Measurements from ENCODE around the gene PANX2. TPM values are rescaled to one million over a fixed set of nuclear protein-coding genes. Genes with fewer than 3 reads are reported as not detected.

The PANX2 gene
- total RNA-seq, 4 donors from 2014 or later, result 1.4 to 4.3 (median 1.8) TPM

GRCh38 chr22:50148991-50149721 is 21.4 kb upstream of the PANX2 start:
- TF ChIP-seq CTCF (IDR thresholded peaks at IDR 0.05), result no peak
- no peak for TF ChIP-seq POLR2A (IDR thresholded peaks at IDR 0.05)
- intact Hi-C loops (cut with DNase I; ENCODE audit: low total_unique reads), result no loop called here

GRCh38 chr22:50150161-50151129 is 20.1 kb upstream of the PANX2 start:
- TF ChIP-seq CTCF (IDR thresholded peaks at IDR 0.05) (no peak), POLR2A (IDR thresholded peaks at IDR 0.05) (no peak)
- H3K4me3 ChIP-seq (ENCODE audit: low read depth, poor library complexity, severe bottlenecking), result no peak overlapping the region
- WGBS, 2 donors, result 88 to 89% methylated on average over 35 of the region's 35 CpGs
- intact Hi-C loops (cut with DNase I; ENCODE audit: low total_unique reads), result loop anchor here (10.0 kb wide), 1 partner anchor 54 kb away; the partner anchor contains the start of gene SELENOO
- no peak for DNase-seq (ENCODE audit: low spot score in 2 of 2)

More at GRCh38 chr22:50148991-50149721, 21.4 kb upstream of the PANX2 start:
- WGBS, 2 donors, result 29 to 36% methylated on average over 21 to 22 of the region's 22 CpGs
- DNase-seq (ENCODE audit: low spot score in 2 of 2), result no peak
- no peak overlapping the region for H3K4me3 ChIP-seq (ENCODE audit: low read depth, poor library complexity, severe bottlenecking)

- TF ChIP-seq CTCF (IDR thresholded peaks at IDR 0.05) (no peak), POLR2A (IDR thresholded peaks at IDR 0.05) (no peak)
- H3K4me3 ChIP-seq (ENCODE audit: low read depth, poor library complexity, severe bottlenecking), result no peak overlapping the region
- no peak for DNase-seq (ENCODE audit: low spot score in 2 of 2)
- intact Hi-C loops (cut with DNase I; ENCODE audit: low total_unique reads), result loop anchor here (10.0 kb wide), 1 partner anchor 53 kb away; the partner anchor contains the start of gene SELENOO
- 79 to 85% methylated on average over 26 to 31 of the region's 33 CpGs for WGBS, 2 donors
Observed at GRCh38 chr22:50151571-50152537, 18.7 kb upstream of the PANX2 start.

- H3K4me3 ChIP-seq (ENCODE audit: low read depth, poor library complexity, severe bottlenecking), result no peak overlapping the region
- WGBS, 2 donors, result 80 to 88% methylated on average over 21 to 23 of the region's 25 CpGs
- no peak for DNase-seq (ENCODE audit: low spot score in 2 of 2)
- TF ChIP-seq CTCF (IDR thresholded peaks at IDR 0.05) (no peak), POLR2A (IDR thresholded peaks at IDR 0.05) (no peak)
- intact Hi-C loops (cut with DNase I; ENCODE audit: low total_unique reads), result loop anchor here (10.0 kb wide), 1 partner anchor 52 kb away; the partner anchor contains the start of gene SELENOO
Observed at GRCh38 chr22:50153056-50153755, 17.3 kb upstream of the PANX2 start.
